KG1 (cell line): Measurements from ENCODE around the gene NFYB.
A peak's percentile ranks its signal among the peaks of the same experiment; 100 is the strongest.
"Not testable (repeated sequence)": the region's sequence is repeated elsewhere in the genome, so short reads cannot be mapped to it uniquely, and the experiment has no call there.

Experiments used
- DNase-seq: peaks from one replicate; lab custom pipeline; 2025; lab: John Stamatoyannopoulos, UW

NFYB gene

DNA sequence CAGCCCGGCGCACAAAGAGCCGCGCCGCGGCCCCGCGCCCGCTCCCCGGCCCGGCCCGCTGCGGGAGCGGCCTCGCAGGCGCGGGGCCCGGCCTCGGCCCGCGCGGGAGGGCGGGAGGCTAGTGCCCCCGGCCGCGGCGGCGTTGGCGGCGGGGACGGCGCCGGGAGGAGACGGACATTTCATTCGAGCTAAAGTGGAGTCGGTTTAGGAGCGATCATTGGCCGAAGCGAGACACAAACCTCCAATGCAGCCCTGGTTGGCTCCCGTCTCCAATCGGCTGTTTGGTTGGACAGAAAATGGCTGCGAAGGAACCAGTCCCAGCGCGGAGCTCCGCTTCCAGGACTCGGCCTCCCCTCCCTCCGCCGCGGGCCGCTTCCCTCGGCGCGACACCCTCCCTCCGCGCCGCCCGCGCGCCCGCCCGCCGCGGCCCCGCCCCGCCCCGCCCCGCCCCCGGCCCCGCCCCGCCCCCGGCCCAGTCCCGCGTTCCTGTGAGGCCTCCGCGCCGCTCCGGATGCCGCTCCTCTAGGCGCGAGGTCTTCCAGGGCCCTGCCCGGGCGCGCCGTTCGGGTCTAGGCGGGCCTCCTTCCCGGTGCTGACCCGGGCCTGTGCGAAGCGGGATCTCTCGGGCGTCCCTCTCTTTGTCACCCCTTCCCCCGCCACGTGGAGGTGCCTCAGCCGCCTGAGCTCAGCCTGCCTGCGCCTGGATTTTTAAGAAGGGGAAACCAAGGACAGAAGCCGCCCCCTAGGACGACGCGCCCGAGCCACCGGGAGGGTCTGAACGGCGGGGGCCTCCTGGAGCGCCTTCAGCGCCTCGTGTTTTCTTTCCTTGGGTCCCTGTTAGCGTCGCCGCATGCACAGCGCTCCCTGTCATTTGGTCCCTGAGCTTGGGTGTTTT, at the start of gene NFYB:
Gene NFYB, minus strand, starts transcription at position 309 of the 895 bp plus-strand sequence. CDS start 2,757 bp downstream, outside the sequence.
- DNase-seq, result peak; percentile 88

DNA sequence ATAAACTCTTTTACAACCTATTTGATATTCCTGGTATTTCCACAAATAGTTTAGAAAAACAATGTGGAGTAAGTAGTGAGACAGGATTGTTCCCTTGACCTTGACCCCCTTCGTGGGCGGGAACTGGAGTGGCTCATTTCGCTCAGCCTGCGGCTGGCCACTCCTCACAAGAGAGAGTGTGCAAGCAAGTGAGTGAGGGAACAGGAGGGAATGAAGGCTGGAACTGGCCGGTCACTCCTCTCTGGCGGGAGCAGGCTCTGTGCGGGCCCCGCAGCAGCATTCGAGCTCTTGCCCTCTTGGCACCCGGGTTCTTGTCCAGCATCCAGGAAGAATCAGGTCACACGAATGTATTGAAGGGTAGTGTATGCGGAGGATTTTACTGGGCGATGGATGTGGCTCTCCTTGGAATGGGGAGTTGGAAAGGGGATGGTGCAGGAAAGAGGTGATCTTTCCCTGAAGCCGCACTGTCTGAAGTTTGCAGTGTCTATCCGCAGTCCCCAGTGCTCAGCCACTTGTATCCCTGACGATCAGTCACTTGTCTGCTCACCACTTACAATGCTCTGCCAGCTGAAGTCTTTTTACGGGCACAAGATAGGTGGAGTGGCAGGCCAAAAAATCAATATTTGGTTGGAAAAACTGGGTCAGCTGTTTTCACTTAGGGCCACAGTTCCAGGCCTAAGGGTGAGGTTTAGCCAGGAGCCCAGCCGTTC, 49.6 kb upstream of the NFYB start:
- no peak for DNase-seq

GRCh38 chr12:104183443-104183842, 45.4 kb upstream of the NFYB start:
- no peak for DNase-seq

DNA sequence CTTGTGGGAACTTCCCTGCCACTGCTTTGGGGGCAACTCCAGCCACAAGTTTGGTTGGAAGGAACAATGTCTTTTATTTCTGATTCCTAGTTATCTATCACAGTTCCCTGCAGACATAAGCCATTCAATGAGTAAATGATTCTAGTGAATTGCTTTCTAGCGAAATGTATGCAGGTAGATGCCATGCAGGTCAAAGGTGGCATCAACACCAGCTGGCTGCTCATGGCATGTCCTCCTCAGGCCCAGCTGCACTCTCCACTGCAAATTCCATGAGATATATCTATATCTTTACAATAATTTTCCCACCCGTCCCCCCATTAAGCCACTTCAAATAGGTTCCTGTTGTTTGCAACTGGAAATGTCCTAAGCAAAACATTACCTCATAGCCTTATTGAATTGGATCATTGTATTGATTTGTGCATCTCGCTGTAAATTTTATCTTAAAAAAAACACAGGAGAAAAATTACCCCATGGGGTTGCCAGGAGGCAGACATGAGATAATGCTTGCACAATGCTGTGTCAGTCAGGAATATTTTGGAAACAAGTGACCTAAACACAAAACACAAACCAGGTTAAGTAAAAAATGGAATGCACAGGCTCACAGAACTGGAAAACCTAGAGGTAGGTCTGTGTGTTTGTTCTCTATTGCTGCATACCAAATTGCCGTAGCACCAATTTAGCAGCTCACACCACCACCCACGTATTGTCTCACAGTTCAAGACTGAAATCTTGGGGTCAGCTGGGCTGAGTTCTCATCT, 44.8 kb upstream of the NFYB start:
- no peak for DNase-seq

- no peak for DNase-seq
Measured at GRCh38 chr12:104182144-104182543, 44.1 kb upstream of the NFYB start.

DNA sequence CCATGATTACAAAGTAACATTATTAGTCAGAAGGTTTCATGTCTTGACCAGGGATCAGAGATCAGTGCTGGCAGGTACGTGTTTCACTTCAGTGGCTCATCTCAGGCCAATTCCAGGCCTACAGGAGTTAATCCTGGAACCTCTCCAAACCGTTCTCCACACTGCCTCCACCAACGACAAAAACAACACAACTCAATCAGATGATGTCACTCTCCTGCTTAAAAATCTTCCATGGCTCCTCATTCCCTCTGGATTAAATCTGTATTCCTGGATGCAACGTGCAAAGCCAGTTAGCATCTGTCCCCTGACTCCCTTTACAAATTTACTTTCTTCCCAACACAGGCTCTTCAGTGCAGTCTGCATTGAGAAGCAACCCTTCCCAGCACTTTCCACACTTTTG, 43.3 kb upstream of the NFYB start:
- no peak for DNase-seq

GRCh38 chr12:104180374-104180773, 42.4 kb upstream of the NFYB start:
- no peak for DNase-seq

DNA sequence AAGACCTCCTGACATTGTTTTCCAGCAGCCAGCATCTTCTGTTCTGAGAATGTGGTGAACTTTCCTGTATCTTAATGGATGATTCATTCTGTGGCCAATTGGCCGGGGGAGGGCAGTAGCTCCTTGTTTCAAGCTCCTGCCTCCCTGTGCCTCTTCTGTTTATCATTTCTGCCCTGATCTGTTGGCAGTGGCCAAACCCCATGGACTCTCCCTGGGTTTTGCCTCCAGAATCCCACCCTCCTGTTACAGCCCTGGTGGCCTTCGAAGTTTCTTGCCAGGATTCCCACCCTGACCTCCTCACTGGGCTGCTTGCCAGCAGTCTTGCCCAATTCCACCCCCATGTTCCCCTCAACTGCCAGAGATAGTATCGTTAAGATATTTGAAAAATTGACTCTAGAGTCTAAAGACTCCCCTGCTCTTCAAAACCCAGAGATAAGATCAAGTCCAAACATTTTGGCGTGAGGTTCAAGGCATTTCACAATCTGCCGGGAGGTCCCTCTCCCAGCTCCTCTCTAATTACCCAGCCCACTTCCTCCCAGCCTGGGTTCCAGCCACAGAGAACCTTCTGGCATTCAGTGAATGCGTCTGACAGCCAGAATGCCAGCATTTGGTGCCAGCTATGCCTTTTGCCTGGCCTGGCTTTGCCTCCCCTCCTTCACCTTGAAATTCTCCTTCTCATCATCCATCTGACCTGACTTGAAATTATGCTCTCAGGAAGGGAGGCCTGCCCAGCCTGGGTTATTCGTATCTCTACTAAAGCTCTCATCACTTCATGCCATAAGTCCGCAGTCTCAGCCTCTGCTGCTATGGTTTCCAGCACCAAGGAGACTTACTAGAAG, 39.9 kb upstream of the NFYB start:
- DNase-seq, result no peak

- no peak for DNase-seq
Measured at GRCh38 chr12:104177336-104177662, 39.3 kb upstream of the NFYB start.

DNA sequence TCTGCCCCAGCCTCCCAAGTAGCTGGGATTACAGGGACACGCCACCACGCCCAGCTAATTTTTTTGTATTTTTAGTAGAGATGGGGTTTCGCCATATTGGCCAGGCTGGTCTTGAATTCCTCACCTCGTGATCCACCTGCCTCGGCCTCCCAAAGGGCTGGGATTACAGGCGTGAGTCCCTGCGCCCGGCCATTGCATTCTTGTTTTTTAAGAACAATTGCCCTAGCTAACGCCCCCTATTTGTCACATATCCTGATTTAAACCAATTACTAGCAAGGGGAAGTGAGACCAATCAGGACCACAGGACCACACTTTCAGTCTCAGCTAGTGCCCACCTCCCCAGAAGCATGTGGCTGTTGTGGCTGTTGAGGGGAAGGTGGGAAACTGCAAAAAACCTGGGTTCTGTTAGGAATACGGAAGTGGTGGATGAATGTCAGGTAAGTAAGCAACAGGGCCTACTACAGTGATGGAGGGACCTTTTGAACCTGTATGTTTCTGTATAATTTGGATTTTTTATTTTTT, 37.8 kb upstream of the NFYB start:
- DNase-seq, result no peak

DNA sequence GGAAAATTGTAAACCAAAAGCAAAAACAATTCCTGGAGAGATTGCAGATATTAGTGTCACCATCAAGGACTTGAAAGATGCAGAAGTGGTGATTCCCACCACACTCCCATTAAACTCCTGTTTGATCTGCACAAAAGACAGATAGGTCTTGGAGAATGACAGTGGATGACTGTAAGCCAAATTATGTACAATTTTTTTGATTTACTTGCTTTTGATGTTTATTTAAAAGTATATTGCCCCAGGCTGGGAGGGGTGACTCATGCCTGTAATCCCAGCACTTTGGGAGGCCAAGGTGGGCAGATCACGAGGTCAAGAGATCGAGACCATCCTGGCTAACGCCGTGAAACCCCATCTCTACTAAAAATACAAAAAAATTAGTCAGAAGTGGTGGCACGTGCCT, 35.8 kb upstream of the NFYB start:
- DNase-seq, result not testable (repeated sequence)

- DNase-seq, result no peak
Measured at GRCh38 chr12:104172570-104172947, 34.5 kb upstream of the NFYB start.

- no peak for DNase-seq
Measured at GRCh38 chr12:104171785-104172569, 34.0 kb upstream of the NFYB start.

GRCh38 chr12:104168596-104168995, 30.6 kb upstream of the NFYB start:
- no peak for DNase-seq

DNA sequence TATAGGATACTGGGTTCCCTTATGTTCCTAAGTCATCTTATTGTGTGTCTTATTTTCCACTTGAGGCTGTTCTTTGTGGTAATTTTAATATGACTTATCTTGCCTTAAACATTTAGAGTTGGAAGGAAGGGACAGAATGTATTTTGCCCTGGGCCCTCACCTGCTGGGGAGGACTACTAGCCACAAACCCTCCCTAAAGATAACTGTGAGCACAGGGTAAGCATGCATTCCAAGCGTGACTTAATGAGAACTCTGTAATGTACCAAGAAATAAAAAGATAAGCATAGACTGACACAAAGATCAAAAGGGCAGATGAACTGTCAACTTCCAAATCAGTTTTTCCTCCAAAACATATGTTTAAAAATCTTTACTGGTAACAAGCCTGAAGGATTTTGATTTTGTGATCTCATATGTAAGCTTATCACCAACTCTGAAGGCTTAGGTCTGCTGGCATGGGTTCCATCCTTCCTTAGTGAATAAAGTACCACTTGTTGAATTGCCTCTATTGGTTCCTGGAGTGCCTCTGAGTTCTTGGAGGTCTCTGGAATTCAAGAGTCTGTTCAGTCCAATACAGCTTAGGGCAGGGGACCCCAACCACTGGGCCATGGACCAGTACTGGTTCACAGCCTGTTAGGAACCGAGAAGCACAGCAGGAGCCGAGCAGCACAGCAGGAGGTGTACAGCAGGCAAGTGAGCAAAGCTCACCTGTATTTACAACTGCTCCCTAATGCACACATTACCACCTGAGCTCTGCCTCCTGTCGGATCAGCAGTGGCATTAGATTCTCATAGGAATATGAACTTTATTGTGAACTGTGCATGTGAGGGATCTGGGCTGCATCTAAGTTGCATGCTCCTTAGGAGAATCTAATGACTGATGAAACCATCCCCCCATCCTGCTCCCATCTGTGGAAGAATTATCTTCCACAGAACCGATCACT, 29.8 kb upstream of the NFYB start:
- DNase-seq, result no peak

GRCh38 chr12:104166465-104166864, 28.5 kb upstream of the NFYB start:
- DNase-seq, result no peak

DNA sequence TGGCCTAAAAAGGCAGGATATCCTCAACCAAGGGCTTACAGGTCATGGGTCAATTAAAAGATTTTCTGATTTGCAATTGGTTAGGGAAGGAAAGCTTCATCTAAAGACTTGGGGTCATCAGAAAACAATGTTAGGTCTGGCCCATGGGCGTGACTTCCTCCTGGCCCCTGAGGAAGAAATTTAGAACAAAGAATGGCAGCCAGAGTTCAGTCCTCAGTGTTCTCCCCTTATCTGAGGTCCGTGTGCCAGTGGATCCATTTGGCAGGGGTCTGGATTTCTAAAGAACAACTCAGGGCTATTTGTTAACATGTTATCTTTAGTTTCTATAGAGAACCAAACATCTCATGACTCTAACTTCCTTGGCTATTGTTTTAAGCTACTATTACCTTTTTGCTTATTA, 27.8 kb upstream of the NFYB start:
- DNase-seq, result no peak

- no peak for DNase-seq
Measured at GRCh38 chr12:104164634-104165033, 26.6 kb upstream of the NFYB start.

- DNase-seq, result no peak
Measured at GRCh38 chr12:104163631-104164030, 25.6 kb upstream of the NFYB start.

DNA sequence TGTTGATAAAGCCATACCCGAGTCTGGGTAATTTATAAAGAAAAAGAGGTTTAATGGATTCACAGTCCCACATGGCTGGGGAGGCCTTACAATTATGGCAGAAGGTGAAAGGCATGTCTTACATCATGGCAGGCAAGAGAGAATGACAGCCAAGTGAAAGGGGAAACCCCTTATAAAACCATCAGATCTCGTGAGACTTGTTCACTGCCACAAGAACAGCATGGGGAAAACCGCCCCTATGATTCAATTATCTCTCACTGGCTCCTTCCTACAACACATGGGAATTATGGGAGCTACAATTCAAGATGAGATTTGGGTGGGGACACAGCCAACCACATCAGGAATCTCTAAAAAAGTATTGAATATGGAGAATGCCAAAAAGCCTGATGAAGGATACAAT, 25.0 kb upstream of the NFYB start:
- not testable (repeated sequence) for DNase-seq
